ENCODE measurements around the gene STK32C. TPM values are rescaled to one million over a fixed set of nuclear protein-coding genes. Genes with fewer than 3 reads are reported as not detected.

The STK32C gene
- total RNA-seq, 1 experiment from 2014 or later: 20.7 TPM

DNA sequence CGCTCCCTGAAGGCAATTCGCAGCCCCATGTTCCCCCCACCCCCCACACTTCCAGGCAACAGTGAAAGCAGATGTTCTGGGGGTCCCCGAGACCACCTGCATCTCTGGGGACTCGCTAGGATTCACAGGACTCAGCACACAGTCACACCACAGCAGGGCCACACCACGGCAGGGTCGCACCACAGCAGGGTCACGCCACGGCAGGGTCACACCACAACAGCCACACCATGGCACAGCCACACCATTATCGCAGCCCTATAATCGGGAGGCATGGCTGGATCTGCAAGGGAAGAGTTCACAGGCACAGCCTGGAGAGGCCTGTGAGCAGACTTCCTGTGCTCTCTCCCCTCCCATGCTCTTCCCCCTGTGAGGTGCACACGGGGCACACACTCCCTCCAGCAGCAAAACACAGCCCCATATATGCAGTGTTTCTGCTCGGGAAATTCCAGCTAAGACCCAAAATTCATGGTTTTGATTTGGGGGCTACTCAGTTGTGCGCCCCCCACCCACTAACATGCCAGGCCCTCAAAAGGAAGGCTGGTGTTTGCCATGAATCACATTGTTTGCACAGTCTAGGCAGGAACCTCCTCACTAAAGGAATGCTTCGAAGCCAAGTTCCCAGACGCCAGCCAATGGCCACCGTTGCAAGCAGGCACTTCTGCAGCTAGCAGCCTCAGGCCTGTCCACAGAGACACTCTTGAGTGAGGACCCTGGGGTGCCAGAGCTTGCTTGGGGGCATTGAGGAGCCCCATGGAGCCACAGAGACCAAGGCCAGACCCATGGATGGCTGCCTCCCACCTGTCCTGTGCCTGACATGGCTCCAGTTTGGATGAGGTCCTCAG lies 128.0 kb downstream of the STK32C start:
- no peak for DNase-seq (ENCODE audit: unreplicated experiment)
- intact Hi-C loops (cut with micrococcal nuclease): no loop called here
- BruUV-seq (replicated peaks): no TSS peak
- Mint-ChIP-seq H3K36me3 (ENCODE audit: insufficient read depth, unreplicated experiment) (no peaks in the 10 kb centered on the region), H3K4me1 (ENCODE audit: insufficient read depth, unreplicated experiment) (no peaks in the 10 kb centered on the region), H3K27me3 (ENCODE audit: insufficient read depth, unreplicated experiment) (peaks cover 36% of the 10 kb centered on the region), H3K27ac (ENCODE audit: low read depth, unreplicated experiment) (no peak overlapping the region), H3K9me3 (ENCODE audit: unreplicated experiment) (no peaks in the 10 kb centered on the region), H3K4me3 (ENCODE audit: unreplicated experiment) (no peak overlapping the region)
- CTCF ChIA-PET: no interaction called here
- TF ChIP-seq, protein P1, sequence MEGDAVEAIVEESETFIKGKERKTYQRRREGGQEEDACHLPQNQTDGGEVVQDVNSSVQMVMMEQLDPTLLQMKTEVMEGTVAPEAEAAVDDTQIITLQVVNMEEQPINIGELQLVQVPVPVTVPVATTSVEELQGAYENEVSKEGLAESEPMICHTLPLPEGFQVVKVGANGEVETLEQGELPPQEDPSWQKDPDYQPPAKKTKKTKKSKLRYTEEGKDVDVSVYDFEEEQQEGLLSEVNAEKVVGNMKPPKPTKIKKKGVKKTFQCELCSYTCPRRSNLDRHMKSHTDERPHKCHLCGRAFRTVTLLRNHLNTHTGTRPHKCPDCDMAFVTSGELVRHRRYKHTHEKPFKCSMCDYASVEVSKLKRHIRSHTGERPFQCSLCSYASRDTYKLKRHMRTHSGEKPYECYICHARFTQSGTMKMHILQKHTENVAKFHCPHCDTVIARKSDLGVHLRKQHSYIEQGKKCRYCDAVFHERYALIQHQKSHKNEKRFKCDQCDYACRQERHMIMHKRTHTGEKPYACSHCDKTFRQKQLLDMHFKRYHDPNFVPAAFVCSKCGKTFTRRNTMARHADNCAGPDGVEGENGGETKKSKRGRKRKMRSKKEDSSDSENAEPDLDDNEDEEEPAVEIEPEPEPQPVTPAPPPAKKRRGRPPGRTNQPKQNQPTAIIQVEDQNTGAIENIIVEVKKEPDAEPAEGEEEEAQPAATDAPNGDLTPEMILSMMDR (IDR thresholded peaks at IDR 0.05; ENCODE audit: unreplicated experiment): no peak
- POLR2A ChIA-PET: no interaction called here

DNA sequence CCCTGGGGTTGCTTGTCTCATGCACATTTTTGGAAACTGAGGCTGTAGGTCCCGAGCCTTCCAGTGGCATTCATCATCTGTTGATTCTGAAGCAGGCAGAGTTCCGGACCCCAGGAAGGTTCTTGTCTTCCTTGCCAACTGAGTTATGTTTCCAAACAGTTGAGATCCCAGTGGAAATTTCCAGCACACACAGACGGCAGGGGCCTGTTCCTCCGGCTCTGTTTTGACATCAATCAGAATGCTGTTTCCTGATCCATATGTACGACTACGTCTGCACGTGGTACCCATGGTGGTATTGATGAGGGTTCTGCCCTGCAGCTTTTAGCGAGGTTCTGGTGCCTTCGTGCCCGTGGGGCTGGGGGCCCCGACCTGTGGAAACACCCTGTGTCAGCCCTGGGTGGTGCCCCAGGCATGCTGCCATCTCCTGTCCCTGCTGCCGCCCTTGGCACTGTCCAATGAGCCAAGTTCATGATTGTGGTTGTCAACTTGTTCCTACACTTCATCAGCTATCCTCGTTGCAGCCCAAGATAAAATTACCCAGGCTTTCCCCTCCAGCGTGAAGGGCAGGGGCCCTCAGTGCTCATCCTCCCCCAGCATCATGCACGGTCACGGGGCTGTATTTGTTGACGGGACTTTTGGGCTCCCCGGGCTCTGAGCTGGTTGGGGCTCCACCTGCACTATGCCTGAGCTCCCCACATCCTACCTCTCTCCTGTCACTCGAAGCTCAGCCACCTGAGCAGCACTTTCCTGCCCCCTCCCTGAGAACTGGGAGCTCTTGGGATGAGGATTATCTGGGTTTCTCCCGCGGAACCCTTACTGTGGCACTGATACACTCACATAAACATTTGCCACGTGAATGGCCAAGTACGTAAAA lies 128.8 kb downstream of the STK32C start:
- no peaks in the 10 kb centered on the region for H3K36me3 Mint-ChIP-seq (ENCODE audit: insufficient read depth, unreplicated experiment)
- no peak overlapping the region for H3K27ac Mint-ChIP-seq (ENCODE audit: low read depth, unreplicated experiment)
- H3K27me3 Mint-ChIP-seq (ENCODE audit: insufficient read depth, unreplicated experiment): peaks cover 36% of the 10 kb centered on the region
- no peak for DNase-seq (ENCODE audit: unreplicated experiment)
- no peak overlapping the region for H3K4me3 Mint-ChIP-seq (ENCODE audit: unreplicated experiment)
- no peaks in the 10 kb centered on the region for H3K9me3 Mint-ChIP-seq (ENCODE audit: unreplicated experiment)
- no peaks in the 10 kb centered on the region for H3K4me1 Mint-ChIP-seq (ENCODE audit: insufficient read depth, unreplicated experiment)
- TF ChIP-seq, protein P1 (IDR thresholded peaks at IDR 0.05; ENCODE audit: unreplicated experiment): no peak
- intact Hi-C loops (cut with micrococcal nuclease): no loop called here
- CTCF ChIA-PET: no interaction called here
- BruUV-seq (replicated peaks): no TSS peak
- POLR2A ChIA-PET: no interaction called here

DNA sequence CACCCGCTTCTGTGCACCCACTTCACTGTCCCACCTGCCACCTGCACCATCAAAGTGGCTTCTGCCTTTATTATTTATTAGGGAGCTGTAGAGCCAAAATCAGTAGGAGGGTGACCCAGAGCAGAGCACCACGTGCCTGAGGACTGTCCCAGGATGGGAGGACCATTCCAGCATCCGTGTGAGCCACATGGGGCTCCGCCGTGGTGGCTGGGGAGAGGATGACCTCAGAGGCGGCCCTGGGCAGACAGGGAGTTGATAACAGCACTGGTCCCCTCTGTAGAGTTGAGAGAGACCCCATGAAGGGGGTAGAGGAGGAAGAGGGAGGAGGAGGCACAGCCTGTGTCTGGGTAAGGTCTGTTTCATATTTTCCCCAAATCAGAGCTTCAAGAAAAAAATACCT lies 129.7 kb downstream of the STK32C start:
- CTCF ChIA-PET: no interaction called here
- no peak for DNase-seq (ENCODE audit: unreplicated experiment)
- peaks cover 31% of the 10 kb centered on the region for H3K27me3 Mint-ChIP-seq (ENCODE audit: insufficient read depth, unreplicated experiment)

More for the DNA sequence above, 129.7 kb downstream of the STK32C start:
- H3K27ac Mint-ChIP-seq (ENCODE audit: low read depth, unreplicated experiment): no peak overlapping the region
- BruUV-seq (replicated peaks): no TSS peak
- intact Hi-C loops (cut with micrococcal nuclease): no loop called here
- POLR2A ChIA-PET: no interaction called here
- no peak overlapping the region for H3K4me3 Mint-ChIP-seq (ENCODE audit: unreplicated experiment)
- no peaks in the 10 kb centered on the region for H3K4me1 Mint-ChIP-seq (ENCODE audit: insufficient read depth, unreplicated experiment)
- no peaks in the 10 kb centered on the region for H3K36me3 Mint-ChIP-seq (ENCODE audit: insufficient read depth, unreplicated experiment)
- TF ChIP-seq, protein P1 (IDR thresholded peaks at IDR 0.05; ENCODE audit: unreplicated experiment): no peak
- H3K9me3 Mint-ChIP-seq (ENCODE audit: unreplicated experiment): peaks cover 7% of the 10 kb centered on the region
